ENCODE results near the gene DSP. TPM values are rescaled to one million over a fixed set of nuclear protein-coding genes. Genes with fewer than 3 reads are reported as not detected.

Gene DSP
- total RNA-seq, 1 experiment from 2014 or later = not detected

- H2AFZ ChIP-seq (ENCODE audit: low read length) = no peak overlapping the region
- H4K20me1 ChIP-seq (ENCODE audit: insufficient read depth, low read depth, low read length) = peaks cover 8% of the 10 kb centered on the region; the same call in 1 of the 2 replicates
- H3K36me3 ChIP-seq (ENCODE audit: insufficient read depth, low read length) = 0 out of 2 replicates have a peak, but pooled peaks cover 4% of the 10 kb centered on the region
- H3K4me1 ChIP-seq (ENCODE audit: low read length) = peaks cover 23% of the 10 kb centered on the region
- no peaks in the 10 kb centered on the region for H3K9me3 ChIP-seq (ENCODE audit: low read length)
- H3K4me3 ChIP-seq (ENCODE audit: low read length) = no peak overlapping the region
- H3K4me2 ChIP-seq (ENCODE audit: low read depth, low read length, poor library complexity, severe bottlenecking) = no peak overlapping the region
- no peak overlapping the region for H3K27ac ChIP-seq (ENCODE audit: low read length)
- no peak overlapping the region for H3K9ac ChIP-seq (ENCODE audit: low read length)
- no peaks in the 10 kb centered on the region for H3K9me2 ChIP-seq (replicated peaks; ENCODE audit: insufficient read depth, low read length)
- DNase-seq = no peak
- H3K79me2 ChIP-seq (ENCODE audit: low read length) = peaks cover 34% of the 10 kb centered on the region
- no peaks in the 10 kb centered on the region for H3K27me3 ChIP-seq (ENCODE audit: low read length)
These were observed 47.0 kb downstream of the DSP start for GRCh38 chr6:7588506-7588905.

GRCh38 chr6:7589221-7589620 lies 47.8 kb downstream of the DSP start:
- DNase-seq = no peak
- H3K9me3 ChIP-seq (ENCODE audit: low read length) = no peaks in the 10 kb centered on the region
- H2AFZ ChIP-seq (ENCODE audit: low read length) = peak overlapping the region; percentile 90
- H3K36me3 ChIP-seq (ENCODE audit: insufficient read depth, low read length) = peaks cover 6% of the 10 kb centered on the region; the same call in 1 of the 2 replicates
- peak overlapping the region; percentile 90 for H3K4me3 ChIP-seq (ENCODE audit: low read length)
- peak overlapping the region; percentile 76 for H3K4me2 ChIP-seq (ENCODE audit: low read depth, low read length, poor library complexity, severe bottlenecking)
- H4K20me1 ChIP-seq (ENCODE audit: insufficient read depth, low read depth, low read length) = peaks cover 8% of the 10 kb centered on the region; the same call in 1 of the 2 replicates
- H3K27me3 ChIP-seq (ENCODE audit: low read length) = no peaks in the 10 kb centered on the region
- no peaks in the 10 kb centered on the region for H3K9me2 ChIP-seq (replicated peaks; ENCODE audit: insufficient read depth, low read length)
- peak overlapping the region; percentile 97 for H3K9ac ChIP-seq (ENCODE audit: low read length)
- no peak overlapping the region for H3K27ac ChIP-seq (ENCODE audit: low read length)
- peaks cover 23% of the 10 kb centered on the region for H3K4me1 ChIP-seq (ENCODE audit: low read length)
- H3K79me2 ChIP-seq (ENCODE audit: low read length) = peaks cover 34% of the 10 kb centered on the region

DNA sequence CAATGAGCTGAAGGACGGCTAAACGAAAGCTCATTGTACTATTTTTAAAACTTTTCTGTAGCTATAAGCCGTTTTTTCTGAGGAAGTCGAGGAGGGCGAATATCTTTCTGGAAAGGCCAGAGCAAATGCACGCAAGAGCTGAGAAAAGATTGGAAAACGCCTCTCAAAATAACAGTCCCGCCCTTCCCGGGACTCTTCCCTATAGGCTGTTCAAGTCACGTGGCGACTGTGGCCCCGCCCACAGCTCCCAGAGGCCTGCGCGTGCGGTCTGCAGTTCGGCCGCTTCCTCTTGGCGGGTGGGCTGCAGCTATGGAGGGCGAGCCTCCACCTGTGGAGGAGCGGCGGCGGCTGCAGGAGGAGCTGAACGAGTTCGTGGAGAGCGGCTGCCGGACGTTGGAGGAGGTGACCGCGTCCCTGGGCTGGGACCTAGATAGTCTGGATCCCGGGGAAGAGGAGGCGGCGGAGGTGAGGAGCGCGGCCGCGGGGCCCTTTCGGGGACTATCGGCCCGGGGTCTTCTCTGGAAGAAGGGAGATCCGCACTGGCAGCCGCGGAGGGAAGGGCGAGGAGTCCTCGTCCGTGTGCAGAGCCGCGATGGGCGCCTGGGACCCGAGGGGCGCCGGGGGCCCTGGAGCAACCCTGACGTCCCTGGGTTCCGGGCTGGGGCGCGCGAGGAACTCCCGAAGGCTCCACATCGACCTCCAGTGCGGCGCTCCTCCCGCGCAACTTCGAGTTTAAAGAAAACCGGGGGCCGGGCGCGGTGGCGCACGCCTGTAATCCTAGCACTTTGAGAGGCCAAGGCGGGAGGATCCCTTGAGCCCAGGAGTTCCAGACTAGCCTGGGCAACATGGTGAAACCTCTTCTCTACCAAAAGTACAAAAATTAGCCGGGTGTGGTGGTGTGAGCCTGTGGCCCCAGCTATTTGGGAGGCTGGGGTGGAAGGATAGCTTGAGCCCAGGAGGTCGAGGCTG lies 48.8 kb downstream of the DSP start, which contains the start of gene SNRNP48:
TSS of gene SNRNP48 (plus strand) at position 250 of the 969 bp plus-strand sequence. CDS start at position 310, 60 bp downstream.
- peaks cover 23% of the 10 kb centered on the region for H3K4me1 ChIP-seq (ENCODE audit: low read length)
- no peaks in the 10 kb centered on the region for H3K27me3 ChIP-seq (ENCODE audit: low read length)
- H3K79me2 ChIP-seq (ENCODE audit: low read length) = peaks cover 34% of the 10 kb centered on the region
- H3K9me3 ChIP-seq (ENCODE audit: low read length) = no peaks in the 10 kb centered on the region
- no peak within 1 kb of the TSS; the same call in 1 of the 2 replicates for H3K27ac ChIP-seq (ENCODE audit: low read length)
- H2AFZ ChIP-seq (ENCODE audit: low read length) = peak within 1 kb of the TSS; percentile 90
- no peaks in the 10 kb centered on the region for H3K9me2 ChIP-seq (replicated peaks; ENCODE audit: insufficient read depth, low read length)
- peak within 1 kb of the TSS; percentile 97 for H3K9ac ChIP-seq (ENCODE audit: low read length)
- H4K20me1 ChIP-seq (ENCODE audit: insufficient read depth, low read depth, low read length) = peaks cover 8% of the 10 kb centered on the region; the same call in 1 of the 2 replicates
- peak within 1 kb of the TSS; percentile 76 for H3K4me2 ChIP-seq (ENCODE audit: low read depth, low read length, poor library complexity, severe bottlenecking)
- peak within 1 kb of the TSS; percentile 90 for H3K4me3 ChIP-seq (ENCODE audit: low read length)
- peak; percentile 97 for DNase-seq
- peaks cover 15% of the 10 kb centered on the region; the same call in 1 of the 2 replicates for H3K36me3 ChIP-seq (ENCODE audit: insufficient read depth, low read length)

DNA sequence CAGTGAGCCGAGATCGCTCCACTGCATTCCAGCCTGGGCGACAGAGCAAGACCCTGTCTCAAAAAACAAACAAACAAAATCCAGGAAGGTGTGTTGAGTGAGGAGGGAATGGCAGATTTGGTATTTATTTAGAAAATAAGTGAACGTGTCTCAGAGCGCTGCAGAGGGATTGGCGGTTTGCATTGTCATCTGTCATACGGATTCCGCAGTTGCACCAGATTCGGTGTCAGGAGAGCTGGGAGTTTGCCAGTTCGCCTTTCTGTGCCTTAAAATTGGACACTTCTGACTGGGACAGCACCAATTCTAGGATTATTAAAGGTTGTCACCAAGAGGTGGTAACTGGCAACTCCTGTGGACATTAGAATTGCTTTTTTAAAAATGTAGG lies 49.4 kb downstream of the DSP start:
- Histone ChIP-seq H3K4me3 (ENCODE audit: low read length) (peak overlapping the region; percentile 90), H3K9me3 (ENCODE audit: low read length) (no peaks in the 10 kb centered on the region), H3K4me2 (ENCODE audit: low read depth, low read length, poor library complexity, severe bottlenecking) (peak overlapping the region; percentile 76), H4K20me1 (ENCODE audit: insufficient read depth, low read depth, low read length) (peaks cover 8% of the 10 kb centered on the region; the same call in 1 of the 2 replicates), H3K79me2 (ENCODE audit: low read length) (peaks cover 37% of the 10 kb centered on the region), H2AFZ (ENCODE audit: low read length) (no peak overlapping the region), H3K9ac (ENCODE audit: low read length) (peak overlapping the region; percentile 97), H3K4me1 (ENCODE audit: low read length) (peaks cover 23% of the 10 kb centered on the region), H3K27ac (ENCODE audit: low read length) (no peak overlapping the region), H3K36me3 (ENCODE audit: insufficient read depth, low read length) (peaks cover 20% of the 10 kb centered on the region; the same call in 1 of the 2 replicates), H3K9me2 (replicated peaks; ENCODE audit: insufficient read depth, low read length) (no peaks in the 10 kb centered on the region), H3K27me3 (ENCODE audit: low read length) (no peaks in the 10 kb centered on the region)
- no peak for DNase-seq

DNA sequence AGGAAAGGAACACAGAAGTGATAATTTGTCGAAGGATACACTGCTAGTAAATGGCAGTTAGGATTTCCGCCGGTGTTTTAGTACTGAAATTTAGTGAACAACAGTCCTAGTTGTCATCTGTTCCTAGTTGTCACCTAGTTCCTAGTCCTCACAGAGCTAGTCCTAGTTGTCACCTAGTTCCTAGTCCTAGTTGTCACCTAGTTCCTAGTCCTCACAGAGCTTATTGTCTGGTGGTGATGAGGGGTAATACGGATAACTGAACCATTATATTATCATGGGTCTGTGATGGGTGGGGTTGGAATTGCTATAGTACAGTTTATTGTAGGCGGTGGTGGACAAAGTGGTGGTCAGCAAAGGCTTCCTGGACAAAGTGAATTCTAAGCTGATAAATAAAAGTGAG lies 50.3 kb downstream of the DSP start:
- H3K27ac ChIP-seq (ENCODE audit: low read length) = no peak overlapping the region
- peaks cover 8% of the 10 kb centered on the region; the same call in 1 of the 2 replicates for H4K20me1 ChIP-seq (ENCODE audit: insufficient read depth, low read depth, low read length)
- H3K4me3 ChIP-seq (ENCODE audit: low read length) = peak overlapping the region; percentile 90
- no peak for DNase-seq
- no peak overlapping the region for H3K9ac ChIP-seq (ENCODE audit: low read length)
- H3K4me1 ChIP-seq (ENCODE audit: low read length) = peaks cover 23% of the 10 kb centered on the region
- peaks cover 40% of the 10 kb centered on the region for H3K79me2 ChIP-seq (ENCODE audit: low read length)
- H3K9me3 ChIP-seq (ENCODE audit: low read length) = no peaks in the 10 kb centered on the region
- H3K9me2 ChIP-seq (replicated peaks; ENCODE audit: insufficient read depth, low read length) = no peaks in the 10 kb centered on the region
- peak overlapping the region; percentile 76 for H3K4me2 ChIP-seq (ENCODE audit: low read depth, low read length, poor library complexity, severe bottlenecking)
- H3K27me3 ChIP-seq (ENCODE audit: low read length) = no peaks in the 10 kb centered on the region
- H3K36me3 ChIP-seq (ENCODE audit: insufficient read depth, low read length) = peaks cover 26% of the 10 kb centered on the region; the same call in 1 of the 2 replicates
- H2AFZ ChIP-seq (ENCODE audit: low read length) = no peak overlapping the region

DNA sequence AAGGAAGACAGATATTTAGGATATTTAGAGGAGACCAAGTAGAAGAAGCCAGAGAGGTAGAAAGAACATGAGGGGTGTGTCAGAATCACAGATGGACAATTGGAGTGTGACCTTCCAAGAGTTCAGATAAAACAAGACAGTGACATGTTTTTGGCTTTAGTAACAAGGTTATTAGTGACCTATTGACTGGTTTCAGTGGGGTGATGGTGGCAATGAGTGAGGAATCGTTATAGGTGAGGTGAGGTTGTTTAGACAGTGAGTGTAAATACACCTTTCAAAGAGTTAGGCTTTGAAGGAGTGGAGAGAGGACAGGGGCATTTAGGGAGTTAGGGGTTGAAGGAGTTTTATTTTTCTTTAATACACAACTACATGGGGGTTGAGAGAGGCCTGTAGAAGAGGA lies 51.8 kb downstream of the DSP start:
- H2AFZ ChIP-seq (ENCODE audit: low read length) = no peak overlapping the region
- H3K27me3 ChIP-seq (ENCODE audit: low read length) = no peaks in the 10 kb centered on the region
- no peak overlapping the region for H3K4me2 ChIP-seq (ENCODE audit: low read depth, low read length, poor library complexity, severe bottlenecking)
- peaks cover 30% of the 10 kb centered on the region; the same call in 1 of the 2 replicates for H3K36me3 ChIP-seq (ENCODE audit: insufficient read depth, low read length)
- H3K9me3 ChIP-seq (ENCODE audit: low read length) = no peaks in the 10 kb centered on the region
- H3K4me1 ChIP-seq (ENCODE audit: low read length) = peaks cover 23% of the 10 kb centered on the region
- no peak overlapping the region for H3K27ac ChIP-seq (ENCODE audit: low read length)
- H4K20me1 ChIP-seq (ENCODE audit: insufficient read depth, low read depth, low read length) = peaks cover 8% of the 10 kb centered on the region; the same call in 1 of the 2 replicates
- DNase-seq = no peak
- H3K9ac ChIP-seq (ENCODE audit: low read length) = no peak overlapping the region
- H3K79me2 ChIP-seq (ENCODE audit: low read length) = peaks cover 44% of the 10 kb centered on the region
- H3K9me2 ChIP-seq (replicated peaks; ENCODE audit: insufficient read depth, low read length) = no peaks in the 10 kb centered on the region
- H3K4me3 ChIP-seq (ENCODE audit: low read length) = no peak overlapping the region

GRCh38 chr6:7594579-7595125 lies 53.2 kb downstream of the DSP start:
- DNase-seq = no peak
- peaks cover 8% of the 10 kb centered on the region; the same call in 1 of the 2 replicates for H4K20me1 ChIP-seq (ENCODE audit: insufficient read depth, low read depth, low read length)
- peaks cover 48% of the 10 kb centered on the region for H3K79me2 ChIP-seq (ENCODE audit: low read length)
- H3K9ac ChIP-seq (ENCODE audit: low read length) = no peak overlapping the region
- no peaks in the 10 kb centered on the region for H3K9me2 ChIP-seq (replicated peaks; ENCODE audit: insufficient read depth, low read length)
- H3K4me3 ChIP-seq (ENCODE audit: low read length) = no peak overlapping the region
- H3K27me3 ChIP-seq (ENCODE audit: low read length) = no peaks in the 10 kb centered on the region
- H3K36me3 ChIP-seq (ENCODE audit: insufficient read depth, low read length) = peaks cover 42% of the 10 kb centered on the region; the same call in 1 of the 2 replicates
- H3K27ac ChIP-seq (ENCODE audit: low read length) = no peak overlapping the region
- H3K4me1 ChIP-seq (ENCODE audit: low read length) = peaks cover 17% of the 10 kb centered on the region
- H3K4me2 ChIP-seq (ENCODE audit: low read depth, low read length, poor library complexity, severe bottlenecking) = no peak overlapping the region
- H2AFZ ChIP-seq (ENCODE audit: low read length) = no peak overlapping the region
- H3K9me3 ChIP-seq (ENCODE audit: low read length) = no peaks in the 10 kb centered on the region

- Histone ChIP-seq H3K36me3 (ENCODE audit: insufficient read depth, low read length) (peaks cover 77% of the 10 kb centered on the region), H3K9me2 (replicated peaks; ENCODE audit: insufficient read depth, low read length) (no peaks in the 10 kb centered on the region), H3K27me3 (ENCODE audit: low read length) (no peaks in the 10 kb centered on the region), H3K4me1 (ENCODE audit: low read length) (peaks cover 10% of the 10 kb centered on the region), H3K4me2 (ENCODE audit: low read depth, low read length, poor library complexity, severe bottlenecking) (no peak overlapping the region), H3K79me2 (ENCODE audit: low read length) (peaks cover 13% of the 10 kb centered on the region; the same call in 1 of the 2 replicates), H3K9me3 (ENCODE audit: low read length) (no peaks in the 10 kb centered on the region), H2AFZ (ENCODE audit: low read length) (no peak overlapping the region), H3K27ac (ENCODE audit: low read length) (no peak overlapping the region), H3K9ac (ENCODE audit: low read length) (no peak overlapping the region), H3K4me3 (ENCODE audit: low read length) (no peak overlapping the region), H4K20me1 (ENCODE audit: insufficient read depth, low read depth, low read length) (peaks cover 4% of the 10 kb centered on the region; the same call in 1 of the 2 replicates)
- no peak for DNase-seq
These were observed 62.5 kb downstream of the DSP start for GRCh38 chr6:7604003-7604402.

Data from Karpas-422 (cell line).